CD4-positive, alpha-beta T cell treated with Interleukin-1 beta for 1 hour (primary cell): Measurements from ENCODE around the gene ADAMTS8.

Source experiments
- DNase-seq, 2 donors: peaks; one replicate each; pipeline ENCODE4 v3.0.0-alpha.2; 2020 to 2022

Gene ADAMTS8

DNA sequence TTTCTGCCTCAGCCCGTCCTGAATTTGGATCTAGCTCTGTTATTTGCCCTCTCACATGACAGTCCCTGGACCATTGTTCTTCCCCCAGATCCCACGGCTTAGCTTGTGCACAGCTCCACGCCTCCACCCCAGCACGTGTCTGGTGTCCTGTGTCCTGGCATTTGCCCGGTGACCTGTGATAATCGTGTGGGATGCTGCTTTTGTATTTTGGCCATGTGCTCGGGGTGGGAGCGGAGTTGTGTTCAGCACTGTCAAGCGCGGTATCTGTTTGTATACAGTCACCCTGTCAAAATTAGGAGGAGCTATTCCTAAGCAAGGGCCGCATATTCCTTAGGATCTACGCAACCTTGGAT lies 11.9 kb downstream of the ADAMTS8 start:
- no peak for DNase-seq

DNA sequence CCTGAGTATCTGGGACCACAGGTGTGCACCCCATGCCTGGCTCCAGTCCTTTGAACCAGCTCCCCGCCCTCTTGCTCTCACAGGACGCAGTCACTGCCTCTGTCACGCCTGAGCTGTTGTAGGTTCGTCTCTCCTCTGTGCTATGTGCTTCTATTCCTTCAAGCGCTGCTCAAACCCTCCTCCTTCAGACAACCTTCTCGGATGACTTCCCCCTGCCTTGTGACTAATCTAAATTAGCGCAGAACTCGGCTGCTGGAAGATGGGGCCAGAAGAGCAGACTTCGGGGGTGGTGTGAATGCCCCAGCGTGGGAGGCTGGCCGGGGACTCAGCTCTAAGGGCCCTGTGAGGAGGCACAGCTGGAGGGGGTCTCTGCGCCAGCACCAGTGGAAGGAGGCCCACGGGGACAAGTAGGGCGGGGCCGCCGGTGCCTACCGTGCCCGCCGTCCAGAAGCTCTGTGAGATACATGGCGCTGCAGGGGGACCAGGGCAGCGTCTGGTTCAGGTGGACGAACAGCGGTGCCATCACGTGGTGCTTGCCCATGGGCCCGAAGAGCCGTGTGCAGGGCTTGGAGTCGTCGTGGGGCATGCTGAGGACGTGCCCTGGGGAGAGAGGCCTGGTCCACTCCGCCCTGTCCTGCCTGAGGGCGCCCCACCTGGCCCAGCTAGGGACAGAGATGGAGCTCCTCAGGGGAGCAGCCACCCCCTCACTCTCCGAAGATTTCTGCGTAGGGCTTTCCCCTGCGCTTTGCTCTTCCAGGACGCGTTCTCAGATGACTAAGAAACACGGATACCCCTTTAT lies 12.5 kb downstream of the ADAMTS8 start:
- no peak for DNase-seq

DNA sequence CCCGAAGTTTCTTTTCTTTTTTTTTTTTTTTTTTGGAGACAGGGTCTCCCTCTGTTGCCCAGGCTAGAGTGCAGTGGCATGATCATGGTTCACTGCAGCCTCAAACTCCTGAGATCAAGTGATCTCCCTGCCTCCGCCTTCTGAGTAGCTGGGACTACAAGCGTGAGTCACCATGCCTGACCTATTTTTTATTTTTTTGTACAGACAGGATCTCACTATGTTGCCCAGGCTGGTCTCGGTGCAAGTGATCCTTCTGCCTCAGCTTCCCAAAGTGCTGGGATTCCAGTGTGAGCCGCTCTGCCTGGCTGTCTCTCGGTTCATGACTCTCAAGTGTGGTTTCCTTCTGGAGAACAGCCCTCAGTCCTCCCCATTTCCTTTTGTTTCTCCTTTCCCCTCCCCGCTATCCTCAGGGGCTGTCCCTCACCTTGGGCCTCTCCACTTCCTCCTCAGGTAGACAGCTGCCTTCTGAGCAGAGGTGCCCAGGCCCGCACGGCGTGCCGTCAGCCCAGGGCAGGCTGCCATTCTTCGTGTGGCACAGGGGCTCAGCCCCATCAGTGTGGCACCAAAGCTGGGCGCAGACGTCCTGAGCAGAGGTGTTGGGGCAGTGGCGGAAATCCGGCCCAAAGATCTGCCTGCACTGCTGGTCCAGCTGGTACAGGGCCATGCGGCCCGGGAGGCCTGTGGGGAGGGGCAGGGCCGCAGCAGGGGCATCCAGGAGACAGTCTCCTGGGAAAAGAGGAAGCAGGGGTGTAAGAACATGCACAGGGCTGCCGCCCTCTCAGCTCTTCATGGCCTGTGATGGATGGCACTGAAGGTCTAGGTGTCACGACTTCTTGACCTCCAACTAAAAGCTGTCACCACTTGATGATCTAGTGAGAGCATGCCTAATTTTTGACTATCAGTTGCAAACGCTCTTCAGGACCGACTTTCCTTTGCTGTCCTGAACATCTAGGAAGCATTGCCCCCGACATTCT lies 14.0 kb downstream of the ADAMTS8 start:
- DNase-seq = no peak

DNA sequence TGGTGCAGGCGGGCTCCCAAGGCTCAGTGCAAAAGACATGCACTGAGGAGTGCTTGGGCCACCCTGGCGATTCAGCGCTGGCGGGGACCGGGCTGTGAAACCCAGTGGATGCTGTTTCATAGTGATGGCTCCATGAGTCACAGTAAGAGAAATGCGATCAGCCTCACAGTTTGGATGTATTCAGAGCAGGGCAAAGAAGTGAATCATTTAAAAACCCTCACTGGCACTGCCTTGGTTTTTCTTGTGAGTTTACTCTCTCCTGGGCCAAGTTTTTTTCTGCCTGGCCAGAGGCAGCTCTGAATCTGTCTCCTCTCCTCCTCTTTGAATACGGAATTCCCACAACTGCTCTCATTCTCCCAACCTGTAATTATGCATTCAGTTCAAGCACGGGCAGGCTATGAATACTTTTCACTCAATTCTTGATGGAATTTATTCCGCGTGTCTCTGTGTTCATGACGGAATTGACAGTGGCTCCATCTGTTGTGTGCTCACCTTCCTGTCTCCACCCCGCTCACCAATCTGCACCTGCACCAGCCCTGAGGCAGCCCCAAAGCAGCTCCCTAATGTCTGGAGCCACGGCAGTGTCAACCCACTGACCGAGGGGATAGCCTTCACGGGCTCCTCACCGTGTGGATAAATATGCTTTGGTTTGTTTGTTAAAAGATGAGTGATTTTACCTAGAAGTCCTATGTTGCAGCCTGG lies 14.9 kb downstream of the ADAMTS8 start:
- DNase-seq = no peak

DNA sequence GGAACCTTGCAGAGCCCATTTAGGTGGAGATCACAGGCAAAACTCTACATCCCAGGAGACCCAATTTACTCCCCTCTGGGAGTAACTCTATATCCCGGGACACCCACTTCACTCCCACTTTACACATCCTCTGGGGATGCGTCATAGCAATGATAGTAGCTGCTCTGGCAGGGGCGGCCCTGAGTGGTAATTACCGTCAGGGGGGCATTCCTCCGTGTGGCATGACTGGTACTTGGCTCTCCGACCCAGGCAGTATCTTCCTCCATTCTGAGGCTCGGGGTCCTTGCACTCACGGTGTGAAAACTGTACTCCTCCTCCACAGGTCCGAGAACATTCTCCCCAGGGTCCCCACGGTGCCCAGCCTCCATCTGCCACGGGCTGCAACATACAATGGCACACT lies 17.2 kb downstream of the ADAMTS8 start:
- no peak for DNase-seq

DNA sequence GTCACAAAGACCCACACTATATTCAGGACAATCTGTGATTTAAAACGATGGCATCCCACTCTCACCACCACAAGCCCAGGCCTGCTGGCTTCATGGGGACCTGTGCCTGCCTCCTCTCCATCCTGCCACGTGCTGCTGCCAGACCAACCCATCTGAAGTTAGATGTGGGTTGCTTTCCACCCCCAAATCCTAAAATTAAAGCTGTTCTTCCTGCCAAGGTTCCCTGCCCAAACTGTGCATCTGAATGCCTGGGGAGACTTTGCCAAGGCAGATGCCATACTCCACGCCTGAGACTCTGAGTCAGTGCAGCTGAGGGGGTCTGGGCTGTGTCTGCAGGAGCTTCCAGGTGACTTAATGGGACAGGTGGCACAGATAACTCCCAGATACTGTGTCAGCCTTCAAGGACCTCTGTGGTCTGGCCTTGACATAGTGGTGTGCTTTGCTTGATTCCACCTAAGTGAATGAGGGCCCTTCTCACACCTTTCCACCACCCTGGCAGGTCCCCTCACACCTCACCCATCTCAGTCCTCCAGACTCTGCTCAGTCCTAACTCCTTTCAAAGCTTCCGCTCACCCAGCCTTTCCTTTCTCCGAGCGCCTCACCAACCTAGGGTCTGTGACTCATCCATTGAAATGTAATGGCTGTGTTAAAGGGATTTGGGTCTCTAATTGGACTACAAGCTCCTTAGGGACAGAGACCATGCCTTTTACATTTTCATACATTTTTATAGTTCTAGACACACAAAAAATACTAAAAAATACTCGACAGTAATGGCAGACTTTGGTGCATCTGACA lies 18.6 kb downstream of the ADAMTS8 start:
- no peak for DNase-seq

DNA sequence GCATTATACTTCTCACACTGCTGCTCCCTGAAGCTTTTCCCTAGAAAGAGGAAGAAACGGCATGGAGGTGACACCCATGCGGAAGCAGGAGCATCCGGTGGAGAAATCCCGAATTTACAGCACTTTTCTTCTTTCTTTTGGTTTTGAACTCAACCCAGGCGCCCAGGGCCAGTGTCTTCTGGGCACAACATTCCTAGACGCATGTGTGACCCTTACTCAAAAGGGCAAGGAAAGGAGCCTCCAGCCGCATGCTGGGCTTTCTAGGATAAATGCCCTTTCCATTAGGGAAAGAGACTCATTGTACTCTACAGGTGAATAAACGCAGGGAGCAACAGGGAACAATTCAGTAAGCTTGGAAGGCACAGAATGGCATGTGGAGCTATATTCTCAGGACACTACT lies 19.5 kb downstream of the ADAMTS8 start:
- no peak for DNase-seq

DNA sequence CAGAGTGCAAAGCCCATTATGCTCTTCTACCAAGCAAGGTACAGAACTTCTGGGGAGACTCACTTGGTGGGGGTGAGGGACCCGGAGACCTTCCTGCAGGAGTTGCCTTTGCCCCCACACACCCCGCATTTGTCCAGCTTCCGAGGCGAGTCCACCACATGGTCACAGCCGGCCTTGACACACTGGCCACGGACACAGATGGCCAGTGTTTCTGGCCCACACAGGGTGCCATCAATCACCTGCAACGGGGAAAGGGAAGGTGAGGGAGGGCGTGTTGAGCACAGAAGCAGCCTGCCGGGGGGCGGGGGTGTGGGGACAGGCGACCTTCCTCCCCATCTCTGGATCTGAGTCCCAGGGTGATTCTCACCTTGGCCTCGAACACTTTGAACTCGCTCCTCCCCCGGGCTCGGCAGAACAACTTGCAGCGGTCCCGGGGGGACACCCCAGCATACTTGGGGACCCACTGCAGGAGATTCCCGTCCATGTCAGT lies 20.0 kb downstream of the ADAMTS8 start:
- no peak for DNase-seq

DNA sequence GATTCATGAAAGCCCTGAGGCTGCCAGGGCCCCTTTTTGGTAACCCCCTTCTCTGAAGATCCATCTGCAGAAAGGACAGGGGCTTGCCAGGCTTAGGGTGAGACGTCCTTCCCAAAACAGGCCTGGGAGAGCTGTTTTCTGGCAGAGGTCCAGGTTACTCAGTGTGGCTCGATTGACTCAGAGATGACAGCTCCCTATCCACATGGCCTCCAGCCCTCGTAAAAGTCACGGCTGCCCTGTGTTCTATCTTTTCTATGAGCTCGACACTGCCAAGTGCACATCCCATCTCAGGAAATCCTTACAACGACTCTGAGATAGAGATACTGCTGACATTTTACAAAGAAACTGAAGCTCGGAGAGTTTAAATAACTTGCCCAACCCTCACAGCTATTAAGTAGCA lies 20.4 kb downstream of the ADAMTS8 start:
- DNase-seq = no peak

DNA sequence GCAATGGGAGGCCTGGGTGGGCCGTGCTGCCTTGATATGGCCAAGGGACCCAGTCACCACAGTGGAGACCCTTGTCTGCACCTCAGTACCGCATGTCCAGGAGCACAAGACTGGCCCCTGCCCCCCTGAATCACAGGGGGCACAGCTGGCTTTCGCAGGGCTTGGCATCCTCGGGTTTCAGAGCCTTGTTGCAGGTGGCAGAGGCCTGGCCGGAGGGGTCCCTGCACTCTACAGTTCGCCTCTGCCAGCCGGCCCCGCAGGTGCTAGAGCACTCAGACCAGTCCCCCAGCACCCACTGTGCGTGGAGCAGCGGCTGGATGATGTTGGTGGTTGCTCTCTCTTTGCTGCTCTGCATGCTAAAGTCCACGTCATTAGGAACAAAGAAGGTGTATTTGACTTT lies 23.0 kb downstream of the ADAMTS8 start:
- DNase-seq = no peak

DNA sequence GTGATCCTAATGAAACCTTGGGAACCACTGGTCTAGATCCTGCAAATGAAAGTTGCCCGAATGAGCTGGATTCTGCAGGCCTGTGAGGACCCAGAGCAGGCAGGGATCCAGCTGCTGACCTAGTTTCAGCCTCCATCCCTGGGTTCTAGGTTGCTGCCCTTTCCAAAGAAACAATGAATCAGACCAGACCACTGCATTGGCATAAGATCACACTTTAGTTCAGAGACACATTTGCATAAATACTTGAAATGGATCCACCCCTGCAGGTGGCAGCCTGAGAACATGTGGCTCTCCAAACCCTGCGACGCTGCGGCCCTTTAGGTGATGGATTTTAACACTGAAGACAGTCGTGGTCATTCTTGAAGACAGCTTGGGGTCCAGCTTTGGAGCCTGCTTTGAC lies 23.7 kb downstream of the ADAMTS8 start:
- no peak for DNase-seq

DNA sequence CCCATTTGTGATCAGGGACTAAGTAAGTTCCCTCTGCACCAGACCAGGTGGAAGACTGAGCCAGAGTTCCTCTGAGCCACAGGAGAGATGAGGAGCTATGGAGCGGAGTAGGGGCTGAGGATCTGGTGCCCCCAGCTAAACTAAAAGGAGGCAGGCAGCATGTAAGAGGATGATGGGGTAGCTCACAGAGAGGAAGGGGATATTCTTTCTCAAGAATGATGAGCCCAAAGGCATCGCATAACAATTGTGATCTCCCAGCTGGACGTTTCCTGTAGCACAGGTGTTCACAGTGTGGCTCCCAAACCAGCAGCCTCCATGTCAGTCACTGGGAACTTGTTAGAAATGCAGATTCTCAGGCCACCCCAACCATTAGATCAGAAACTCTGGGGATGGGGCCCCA lies 24.4 kb downstream of the ADAMTS8 start:
- no peak for DNase-seq

DNA sequence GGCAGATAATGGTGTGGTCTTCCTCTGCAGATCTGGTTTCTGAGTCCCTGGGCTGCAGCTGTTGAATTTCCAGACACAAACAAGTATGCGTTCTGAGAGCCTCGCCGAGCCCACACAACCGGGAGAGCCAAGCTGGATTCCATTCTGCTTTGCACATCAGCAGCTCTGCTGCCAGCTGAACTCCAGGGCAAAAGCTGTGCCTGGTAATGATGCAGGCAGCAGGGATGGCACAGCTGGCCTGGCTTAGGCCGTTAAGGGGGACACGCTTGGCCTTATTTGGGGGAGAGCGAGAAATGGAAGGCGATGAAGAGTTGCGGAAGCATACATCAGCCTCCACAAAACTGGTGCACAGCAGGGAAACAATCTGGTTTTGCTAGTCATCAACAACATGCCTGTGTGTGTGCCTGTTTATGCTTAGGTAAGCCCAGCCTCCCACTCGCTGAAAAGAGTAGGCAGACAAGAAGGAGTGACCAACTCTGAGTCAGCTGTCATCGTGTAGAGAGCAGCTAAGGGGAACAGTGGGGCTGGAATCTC lies 25.1 kb downstream of the ADAMTS8 start:
- DNase-seq = no peak

DNA sequence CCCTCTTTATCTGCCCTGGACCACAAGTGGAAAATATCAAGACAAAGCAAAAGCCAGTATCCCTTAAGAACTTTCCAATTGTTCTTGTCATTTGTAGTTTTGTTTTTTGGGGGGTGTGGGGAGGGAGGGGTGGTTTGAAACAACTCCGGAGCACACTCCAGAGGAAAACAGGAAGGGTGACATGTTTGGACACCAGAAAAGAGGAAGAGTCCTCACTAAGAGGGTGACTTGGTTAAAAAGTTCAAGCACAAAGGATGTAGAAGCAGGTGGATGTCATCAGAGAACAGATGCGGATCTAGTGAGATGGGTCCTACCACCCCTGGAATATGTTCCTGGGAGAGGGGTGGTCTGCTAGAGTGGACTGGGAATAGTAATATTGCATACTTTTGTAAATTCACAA lies 25.8 kb downstream of the ADAMTS8 start:
- DNase-seq = no peak

DNA sequence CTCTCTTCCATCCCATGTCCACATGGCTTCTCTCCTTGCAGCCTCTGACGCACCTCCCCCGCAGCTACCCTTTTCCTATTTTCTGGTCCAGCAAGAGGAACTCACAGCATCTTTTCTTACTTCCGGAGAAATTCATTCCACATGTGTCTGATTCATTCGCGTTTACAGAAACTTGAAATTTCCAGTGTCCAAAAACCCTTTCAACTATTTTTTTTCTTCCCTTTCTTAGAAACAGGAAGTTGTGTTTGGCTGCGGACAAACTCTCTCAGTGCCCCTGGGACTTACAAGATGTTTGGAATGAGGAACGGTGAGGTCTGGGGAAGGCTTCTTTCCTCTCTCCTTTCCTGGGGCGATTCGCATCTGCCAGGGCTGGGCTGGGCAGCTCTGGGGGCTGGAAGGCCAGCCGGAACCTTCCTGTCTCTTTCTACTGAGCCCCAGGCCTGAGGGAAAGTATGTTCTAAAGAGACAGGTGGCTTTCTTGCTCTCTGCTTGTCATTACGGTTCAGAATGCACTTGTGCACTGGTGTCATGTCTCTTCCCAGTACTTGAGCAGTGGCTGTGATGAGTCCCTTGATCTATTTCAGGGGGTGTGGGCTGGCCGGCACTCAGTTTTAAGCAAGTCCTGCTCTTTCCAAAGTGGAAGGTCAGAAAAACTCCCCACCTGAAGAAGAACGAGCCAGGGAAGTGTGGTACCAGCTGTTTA lies 27.5 kb downstream of the ADAMTS8 start:
- DNase-seq = no peak

DNA sequence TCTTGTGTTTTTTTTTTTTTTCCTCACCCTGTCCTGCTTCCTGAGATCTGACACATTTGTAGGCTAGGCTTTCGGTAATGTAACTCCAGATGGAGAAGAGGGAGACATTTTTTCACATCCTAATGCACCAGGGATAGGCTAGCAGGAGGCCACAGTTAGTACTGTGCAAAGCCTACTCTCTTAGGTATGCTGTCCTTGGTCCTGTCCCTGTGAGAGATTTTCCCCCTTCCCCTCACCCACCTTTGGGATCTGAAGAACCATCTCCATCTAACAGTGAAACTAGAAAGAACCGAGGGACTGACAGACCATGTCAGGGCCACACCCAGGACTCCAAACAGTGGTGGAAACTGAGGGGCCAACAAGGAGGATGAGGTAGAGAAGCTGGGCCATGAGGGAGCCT lies 29.2 kb downstream of the ADAMTS8 start:
- no peak for DNase-seq

DNA sequence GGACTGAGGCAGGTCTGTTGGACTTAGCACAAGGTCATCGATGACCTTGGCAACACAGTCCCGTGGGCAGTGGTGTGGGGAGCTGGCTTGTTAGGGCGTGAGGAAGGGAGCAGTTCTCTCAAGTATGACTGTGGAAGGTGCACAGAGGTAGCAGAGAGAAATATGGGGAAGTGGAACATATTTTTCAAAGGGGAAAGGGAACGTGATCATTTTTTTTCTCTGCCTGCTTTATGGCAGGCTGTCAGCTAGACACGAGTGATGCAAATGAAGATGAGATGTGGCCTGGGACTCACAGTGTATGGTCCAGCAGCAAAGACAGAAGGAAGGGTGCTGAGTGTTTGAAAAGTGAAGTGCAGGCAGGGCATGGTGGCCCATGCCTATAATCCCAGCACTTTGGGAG lies 30.6 kb downstream of the ADAMTS8 start:
- DNase-seq = no peak

DNA sequence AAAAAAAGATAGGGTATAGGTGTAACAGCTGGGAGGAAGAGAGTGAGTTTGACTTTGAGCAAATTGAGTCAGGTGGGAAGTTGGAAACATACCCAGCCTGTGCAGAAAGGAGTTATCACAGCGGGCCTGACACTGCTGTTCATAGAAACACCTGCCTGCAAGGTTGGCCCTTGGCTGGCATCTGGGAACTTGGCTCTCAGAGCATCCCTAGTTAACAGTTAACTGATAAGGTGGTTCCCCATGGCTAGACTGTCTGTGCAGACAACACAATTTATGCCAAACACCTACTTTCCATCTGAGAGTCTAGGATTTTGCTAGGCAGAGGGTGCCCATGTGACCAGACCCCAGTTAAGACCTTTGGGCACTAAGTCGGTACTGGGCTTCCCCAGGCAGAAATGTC lies 31.4 kb downstream of the ADAMTS8 start:
- no peak for DNase-seq

DNA sequence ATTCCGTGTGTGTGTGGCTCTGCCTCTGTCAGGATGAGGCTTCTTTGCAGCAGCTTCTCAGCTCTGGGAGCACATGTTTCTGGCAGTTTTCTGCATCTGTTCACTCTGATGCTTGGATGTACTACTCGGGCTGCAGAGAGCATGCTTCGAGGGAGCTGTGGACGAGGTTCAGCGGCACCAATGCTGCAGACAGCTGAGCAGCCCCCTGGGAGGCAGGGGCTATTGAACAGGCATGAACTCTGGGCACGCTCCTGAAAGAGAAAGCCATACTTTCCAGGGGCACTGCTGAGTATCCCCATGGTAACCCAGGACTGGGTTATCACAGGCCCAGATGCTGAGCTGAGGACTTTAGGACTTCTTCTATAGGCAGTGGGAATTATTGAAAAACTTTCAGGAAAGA lies 33.8 kb downstream of the ADAMTS8 start:
- DNase-seq = no peak

DNA sequence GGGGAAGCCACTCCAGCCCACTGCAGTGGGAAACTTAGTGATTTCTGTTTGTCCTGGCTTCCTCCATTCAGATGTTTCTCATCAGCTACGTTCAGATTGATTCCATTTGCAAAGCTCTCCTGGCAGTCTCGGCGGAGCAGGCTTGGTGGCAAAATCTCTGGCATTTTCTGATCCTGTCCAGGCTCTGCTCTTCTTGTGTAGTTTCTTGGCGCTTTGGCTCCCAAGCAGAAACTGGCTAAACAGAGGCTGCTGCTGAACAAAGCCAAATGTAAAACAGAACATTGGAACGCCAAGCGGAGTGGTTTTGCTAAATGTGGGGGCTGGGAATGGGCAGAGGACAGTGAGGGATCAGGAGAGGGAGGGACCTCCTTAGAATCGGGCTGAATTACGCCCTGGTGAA lies 36.7 kb downstream of the ADAMTS8 start:
- DNase-seq = no peak

DNA sequence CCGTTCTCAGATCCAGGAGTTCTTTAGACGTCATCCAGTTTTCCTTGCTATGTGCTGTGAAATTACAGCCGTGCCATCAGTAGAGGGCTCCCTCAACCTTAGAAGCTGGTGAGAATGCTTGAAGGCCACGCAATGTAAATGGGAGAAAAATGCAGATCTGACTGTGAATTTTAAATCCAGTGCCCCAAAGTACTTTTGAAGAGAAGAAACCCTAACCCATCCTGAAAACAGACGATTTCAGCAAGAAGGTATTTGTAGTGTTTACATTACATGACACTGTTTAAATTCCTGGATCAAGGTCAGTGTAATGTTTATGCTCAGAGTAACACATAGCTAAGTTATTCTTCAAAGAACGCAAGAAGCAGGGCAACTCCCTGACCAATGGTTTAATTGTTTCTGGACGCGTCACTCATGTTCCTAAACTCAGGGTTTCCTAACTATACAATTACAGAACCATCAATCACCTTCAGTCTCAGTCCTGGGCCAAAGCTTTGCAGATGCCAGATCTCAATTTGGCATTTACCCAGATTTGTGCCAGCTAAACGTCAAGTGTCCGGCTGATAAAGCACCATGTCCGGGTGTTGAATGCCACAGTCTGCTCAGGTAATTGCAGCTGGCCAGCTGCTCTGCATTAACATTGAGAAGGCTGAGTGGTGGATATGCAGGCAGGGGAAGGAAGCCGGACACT lies 38.2 kb downstream of the ADAMTS8 start:
- DNase-seq = no peak
